ENCODE data around the gene PRKN.

DNA sequence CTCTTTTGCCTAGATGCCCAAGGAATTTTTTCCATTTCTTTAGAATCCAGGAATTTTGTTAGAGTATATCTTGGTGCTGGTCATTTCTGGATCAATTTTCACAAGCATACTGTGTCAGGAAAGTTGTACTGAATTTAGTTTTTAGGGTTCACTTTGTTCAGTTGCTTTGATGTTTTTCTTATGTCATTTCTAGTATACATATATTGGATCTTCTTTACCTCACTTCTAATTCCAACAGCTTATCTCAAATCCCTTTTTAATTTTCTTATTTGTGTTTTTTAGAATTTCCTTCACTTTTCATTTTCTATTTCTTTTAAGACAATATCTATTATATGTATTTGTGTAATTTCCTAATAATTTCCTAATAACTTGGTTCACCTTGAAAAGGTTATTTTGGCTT, 1172.7 kb downstream of the PRKN start:
- TF ChIP-seq, protein P1, sequence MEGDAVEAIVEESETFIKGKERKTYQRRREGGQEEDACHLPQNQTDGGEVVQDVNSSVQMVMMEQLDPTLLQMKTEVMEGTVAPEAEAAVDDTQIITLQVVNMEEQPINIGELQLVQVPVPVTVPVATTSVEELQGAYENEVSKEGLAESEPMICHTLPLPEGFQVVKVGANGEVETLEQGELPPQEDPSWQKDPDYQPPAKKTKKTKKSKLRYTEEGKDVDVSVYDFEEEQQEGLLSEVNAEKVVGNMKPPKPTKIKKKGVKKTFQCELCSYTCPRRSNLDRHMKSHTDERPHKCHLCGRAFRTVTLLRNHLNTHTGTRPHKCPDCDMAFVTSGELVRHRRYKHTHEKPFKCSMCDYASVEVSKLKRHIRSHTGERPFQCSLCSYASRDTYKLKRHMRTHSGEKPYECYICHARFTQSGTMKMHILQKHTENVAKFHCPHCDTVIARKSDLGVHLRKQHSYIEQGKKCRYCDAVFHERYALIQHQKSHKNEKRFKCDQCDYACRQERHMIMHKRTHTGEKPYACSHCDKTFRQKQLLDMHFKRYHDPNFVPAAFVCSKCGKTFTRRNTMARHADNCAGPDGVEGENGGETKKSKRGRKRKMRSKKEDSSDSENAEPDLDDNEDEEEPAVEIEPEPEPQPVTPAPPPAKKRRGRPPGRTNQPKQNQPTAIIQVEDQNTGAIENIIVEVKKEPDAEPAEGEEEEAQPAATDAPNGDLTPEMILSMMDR (IDR thresholded peaks at IDR 0.05; ENCODE audit: extremely low read depth in 1 of 2, insufficient read depth in 1 of 2, low read depth in 1 of 2, low read length in 2 of 2): no peak
- no peak for TF ChIP-seq POLR2A (IDR thresholded peaks at IDR 0.05; ENCODE audit: low read depth, low read length)

Data from endothelial cell of umbilical vein (primary cell).